Fibroblast of villous mesenchyme (primary cell): Measurements from ENCODE around the gene PYROXD2. TPM values are rescaled to one million over a fixed set of nuclear protein-coding genes. Genes with fewer than 3 reads are reported as not detected.

ENCODE experiments used
- DNase-seq: peaks from one replicate; pipeline ENCODE4 v3.0.0-alpha.2; 2010; ENCODE audit warnings: low read depth
- H3K4me3 ChIP-seq: 2 replicates; pipeline ENCODE4 v1.5.1; 2011; ENCODE audit warnings: low read depth, mild to moderate bottlenecking, low read length
- CTCF ChIP-seq: IDR thresholded peaks from 2 replicates; pipeline ENCODE4 v1.5.1; 2012; ENCODE audit warnings: low read depth, mild to moderate bottlenecking, low read length; ENCODE audit not compliant: insufficient read depth
- total RNA-seq: library from RNA; depleted of rRNA; stranded (reverse); fragments of >200 nt; gene quantifications from 2 replicates; pipeline ENCODE4 v1.2.3, GENCODE V29; 2012

Gene PYROXD2
- total RNA-seq, 1 donor, result 10.8 TPM

- peak; percentile 89 for DNase-seq
- no peak overlapping the region for H3K4me3 ChIP-seq
- no peak for TF ChIP-seq CTCF
These were observed 57.7 kb downstream of the PYROXD2 start for GRCh38 chr10:98357194-98357822.

GRCh38 chr10:98354491-98354890 is 60.5 kb downstream of the PYROXD2 start:
- no peak for TF ChIP-seq CTCF
- no peak for DNase-seq
- no peak overlapping the region for H3K4me3 ChIP-seq

GRCh38 chr10:98353170-98353569 is 61.8 kb downstream of the PYROXD2 start:
- no peak for TF ChIP-seq CTCF
- no peak for DNase-seq
- H3K4me3 ChIP-seq, result no peak overlapping the region

- no peak overlapping the region for H3K4me3 ChIP-seq
- no peak for TF ChIP-seq CTCF
- DNase-seq, result peak; percentile 56
These were observed 63.1 kb downstream of the PYROXD2 start for GRCh38 chr10:98351831-98352402.

GRCh38 chr10:98349508-98349922 is 65.5 kb downstream of the PYROXD2 start:
- peak; percentile 12 for TF ChIP-seq CTCF
- H3K4me3 ChIP-seq, result no peak overlapping the region
- peak; percentile 99 for DNase-seq

GRCh38 chr10:98346847-98347246 is 68.1 kb downstream of the PYROXD2 start:
- H3K4me3 ChIP-seq, result no peak overlapping the region
- TF ChIP-seq CTCF, result no peak
- no peak for DNase-seq
